Activated naive CD4-positive, alpha-beta T cell treated with anti-CD3 and anti-CD28 coated beads, Interleukin-2, amount 50 U/mL, for 72 hours (primary cell): ENCODE data around the gene UPP1. TPM values are rescaled to one million over a fixed set of nuclear protein-coding genes. Genes with fewer than 3 reads are reported as not detected.

Experiments used
- total RNA-seq, 2 donors: library from RNA; stranded (reverse); gene quantifications; one replicate each; pipeline ENCODE4 v1.2.3, GENCODE V29; 2022

Gene UPP1
- total RNA-seq, 2 donors from 2014 or later, result 20.0 to 50.1 TPM

Other genes starting within 250 kb of the UPP1 start
- under 1 TPM; 0.05 to 0.14 TPM for gene PKD1L1, start 140.8 kb upstream of the UPP1 start, total RNA-seq
- gene HUS1, start 109.7 kb upstream of the UPP1 start, total RNA-seq, result 10 to 100 TPM; 33.7 to 76.2 TPM
- not detected for gene SUN3, start 60.2 kb upstream of the UPP1 start, total RNA-seq
- under 1 TPM in 1 of 2 donors, not detected in 1; 0.25 TPM for gene C7orf57, start 53.7 kb upstream of the UPP1 start, total RNA-seq
- gene ABCA13, start 82.2 kb downstream of the UPP1 start, total RNA-seq, result not detected